SJCRH30 (cell line): ENCODE data around the gene EPHA3. TPM values are rescaled to one million over a fixed set of nuclear protein-coding genes. Genes with fewer than 3 reads are reported as not detected.

Experiments
- DNase-seq, 2 experiments: peaks; one replicate each; pipeline ENCODE4 v3.0.0-alpha.2; 2015 to 2020
- H3K27ac ChIP-seq: fragments of 250-450 bp; sonication (Bioruptor Pico); 2 replicates; pipeline ENCODE4 v1.5.1; 2020; ENCODE audit warnings: mild to moderate bottlenecking, moderate library complexity
- H3K27me3 ChIP-seq: fragments of 250-450 bp; sonication (Bioruptor Pico); 2 replicates; pipeline ENCODE4 v1.5.1; 2020; ENCODE audit warnings: mild to moderate bottlenecking, moderate library complexity
- H3K36me3 ChIP-seq: fragments of 250-450 bp; sonication (Bioruptor Pico); 2 replicates; pipeline ENCODE4 v1.5.1; 2020; ENCODE audit warnings: mild to moderate bottlenecking, moderate library complexity
- H3K4me1 ChIP-seq: fragments of 250-450 bp; sonication (Bioruptor Pico); 2 replicates; pipeline ENCODE4 v1.5.1; 2020; ENCODE audit warnings: mild to moderate bottlenecking, moderate library complexity
- H3K4me3 ChIP-seq: fragments of 250-450 bp; sonication (Bioruptor Pico); 2 replicates; pipeline ENCODE4 v1.5.1; 2020; ENCODE audit warnings: mild to moderate bottlenecking, moderate library complexity
- H3K9me3 ChIP-seq: fragments of 250-450 bp; sonication (Bioruptor Pico); replicated peaks from 2 replicates; pipeline ENCODE4 v1.5.1; 2020; ENCODE audit warnings: mild to moderate bottlenecking, moderate library complexity
- total RNA-seq: library from RNA; depleted of rRNA; stranded (reverse); fragments of >200 nt; shearing (Covaris generic); gene quantifications from 2 replicates; pipeline ENCODE4 v1.2.3, GENCODE V29; 2014

The EPHA3 gene
- total RNA-seq, 1 experiment from 2014 or later = 1.1 TPM

GRCh38 chr3:89419647-89420241, 312.3 kb downstream of the EPHA3 start:
- Histone ChIP-seq H3K27me3 (no peaks in the 10 kb centered on the region), H3K36me3 (no peaks in the 10 kb centered on the region), H3K27ac (no peak overlapping the region), H3K9me3 (no peaks in the 10 kb centered on the region), H3K4me3 (no peak overlapping the region), H3K4me1 (no peaks in the 10 kb centered on the region)
- DNase-seq = no peak

- Histone ChIP-seq H3K27ac (no peak overlapping the region), H3K9me3 (no peaks in the 10 kb centered on the region), H3K27me3 (no peaks in the 10 kb centered on the region), H3K36me3 (no peaks in the 10 kb centered on the region), H3K4me1 (no peaks in the 10 kb centered on the region), H3K4me3 (no peak overlapping the region)
- no peak for DNase-seq
Observed at GRCh38 chr3:89426060-89426459, 318.6 kb downstream of the EPHA3 start.

GRCh38 chr3:89434621-89435380, 327.4 kb downstream of the EPHA3 start:
- Histone ChIP-seq H3K9me3 (no peaks in the 10 kb centered on the region), H3K4me1 (no peaks in the 10 kb centered on the region), H3K27me3 (no peaks in the 10 kb centered on the region), H3K36me3 (no peaks in the 10 kb centered on the region), H3K4me3 (no peak overlapping the region), H3K27ac (no peak overlapping the region)
- no peak for DNase-seq

GRCh38 chr3:89436846-89437245, 329.4 kb downstream of the EPHA3 start:
- no peaks in the 10 kb centered on the region for H3K36me3 ChIP-seq
- no peak for DNase-seq

GRCh38 chr3:89440386-89440785, 333.0 kb downstream of the EPHA3 start:
- Histone ChIP-seq H3K27ac (no peak overlapping the region), H3K9me3 (no peaks in the 10 kb centered on the region), H3K36me3 (no peaks in the 10 kb centered on the region), H3K27me3 (no peaks in the 10 kb centered on the region), H3K4me3 (no peak overlapping the region), H3K4me1 (no peaks in the 10 kb centered on the region)
- no peak for DNase-seq

More at GRCh38 chr3:89436846-89437245, 329.4 kb downstream of the EPHA3 start:
- no peaks in the 10 kb centered on the region for H3K9me3 ChIP-seq
- no peak overlapping the region for H3K4me3 ChIP-seq
- H3K27me3 ChIP-seq = no peaks in the 10 kb centered on the region
- H3K4me1 ChIP-seq = no peaks in the 10 kb centered on the region
- no peak overlapping the region for H3K27ac ChIP-seq

GRCh38 chr3:89441141-89441540, 333.7 kb downstream of the EPHA3 start:
- Histone ChIP-seq H3K27me3 (no peaks in the 10 kb centered on the region), H3K4me3 (no peak overlapping the region), H3K4me1 (no peaks in the 10 kb centered on the region), H3K36me3 (no peaks in the 10 kb centered on the region), H3K9me3 (no peaks in the 10 kb centered on the region), H3K27ac (no peak overlapping the region)
- no peak for DNase-seq

GRCh38 chr3:89446593-89446992, 339.2 kb downstream of the EPHA3 start:
- H3K36me3 ChIP-seq = no peaks in the 10 kb centered on the region
- H3K27me3 ChIP-seq = no peaks in the 10 kb centered on the region
- H3K4me3 ChIP-seq = no peak overlapping the region
- H3K27ac ChIP-seq = no peak overlapping the region
- no peak for DNase-seq
- no peaks in the 10 kb centered on the region for H3K4me1 ChIP-seq
- no peaks in the 10 kb centered on the region for H3K9me3 ChIP-seq

GRCh38 chr3:89447243-89447642, 339.8 kb downstream of the EPHA3 start:
- Histone ChIP-seq H3K4me1 (no peaks in the 10 kb centered on the region), H3K27ac (no peak overlapping the region), H3K36me3 (no peaks in the 10 kb centered on the region), H3K4me3 (no peak overlapping the region), H3K9me3 (no peaks in the 10 kb centered on the region), H3K27me3 (no peaks in the 10 kb centered on the region)
- DNase-seq = no peak

GRCh38 chr3:89449086-89449485, 341.7 kb downstream of the EPHA3 start:
- H3K9me3 ChIP-seq = no peaks in the 10 kb centered on the region
- H3K27me3 ChIP-seq = no peaks in the 10 kb centered on the region
- H3K4me1 ChIP-seq = no peaks in the 10 kb centered on the region
- DNase-seq = no peak
- H3K36me3 ChIP-seq = no peaks in the 10 kb centered on the region
- no peak overlapping the region for H3K4me3 ChIP-seq
- no peak overlapping the region for H3K27ac ChIP-seq

- no peaks in the 10 kb centered on the region for H3K36me3 ChIP-seq
- no peaks in the 10 kb centered on the region for H3K9me3 ChIP-seq
- no peak for DNase-seq
- H3K27ac ChIP-seq = no peak overlapping the region
- no peak overlapping the region for H3K4me3 ChIP-seq
- H3K27me3 ChIP-seq = no peaks in the 10 kb centered on the region
- no peaks in the 10 kb centered on the region for H3K4me1 ChIP-seq
Observed at GRCh38 chr3:89452066-89452465, 344.6 kb downstream of the EPHA3 start.

- H3K4me3 ChIP-seq = no peak overlapping the region
- no peaks in the 10 kb centered on the region for H3K4me1 ChIP-seq
- no peaks in the 10 kb centered on the region for H3K36me3 ChIP-seq
- DNase-seq = no peak
- no peaks in the 10 kb centered on the region for H3K27me3 ChIP-seq
- H3K27ac ChIP-seq = no peak overlapping the region
- no peaks in the 10 kb centered on the region for H3K9me3 ChIP-seq
Observed at GRCh38 chr3:89455240-89455639, 347.8 kb downstream of the EPHA3 start.

GRCh38 chr3:89467898-89468363, 360.5 kb downstream of the EPHA3 start:
- Histone ChIP-seq H3K36me3 (no peaks in the 10 kb centered on the region), H3K27me3 (no peaks in the 10 kb centered on the region), H3K4me1 (no peaks in the 10 kb centered on the region), H3K9me3 (no peaks in the 10 kb centered on the region), H3K27ac (no peak overlapping the region), H3K4me3 (no peak overlapping the region)
- DNase-seq = no peak

GRCh38 chr3:89472101-89472500, 364.7 kb downstream of the EPHA3 start:
- Histone ChIP-seq H3K27me3 (no peaks in the 10 kb centered on the region), H3K9me3 (no peaks in the 10 kb centered on the region), H3K36me3 (no peaks in the 10 kb centered on the region), H3K4me3 (no peak overlapping the region), H3K27ac (no peak overlapping the region), H3K4me1 (no peaks in the 10 kb centered on the region)
- DNase-seq = no peak

- Histone ChIP-seq H3K36me3 (no peaks in the 10 kb centered on the region), H3K27ac (no peak overlapping the region), H3K4me3 (no peak overlapping the region), H3K9me3 (no peaks in the 10 kb centered on the region), H3K27me3 (no peaks in the 10 kb centered on the region), H3K4me1 (no peaks in the 10 kb centered on the region)
- DNase-seq = no peak
Observed at GRCh38 chr3:89474333-89475130, 367.1 kb downstream of the EPHA3 start.
